Natural killer cell treated with Interleukin-12 subunit alpha and Interleukin-12 subunit beta and Interleukin-15 and Interleukin-18, amount 100 ng/mL, for 72 hours (primary cell): ENCODE measurements around the gene NRXN3. TPM values are rescaled to one million over a fixed set of nuclear protein-coding genes. Genes with fewer than 3 reads are reported as not detected.

ENCODE experiments used
- ATAC-seq, 2 donors: fragments of 150-1000 bp; cut with Tn5 transposase in 1 of 2; sonication (Bioruptor Pico), chemical (Tn5 transposase) in 1 of 2; 2 replicates each; pipeline ENCODE4 v1.10.0; 2021
- DNase-seq: peaks from one replicate; pipeline ENCODE4 v3.0.0; 2022; ENCODE audit warnings: low spot score
- H3K27ac Mint-ChIP-seq, 2 donors: 1 replicate in 1 of 2; 2 replicates in 1 of 2; pipeline ENCODE4 v1.8.0; 2022; ENCODE audit warnings: mixed read lengths in 2 of 2, mild to moderate bottlenecking in 1 of 2, moderate library complexity in 1 of 2
- H3K27me3 Mint-ChIP-seq, 2 donors: 1 replicate in 1 of 2; 2 replicates in 1 of 2; pipeline ENCODE4 v1.8.0; 2022; ENCODE audit warnings: mixed read lengths in 2 of 2
- H3K36me3 Mint-ChIP-seq: one replicate; pipeline ENCODE4 v1.8.0; 2022; ENCODE audit warnings: mixed read lengths
- H3K4me1 Mint-ChIP-seq, 2 donors: 1 replicate in 1 of 2; 2 replicates in 1 of 2; pipeline ENCODE4 v1.8.0; 2022; ENCODE audit warnings: low read depth in 2 of 2, mixed read lengths in 2 of 2, mild to moderate bottlenecking in 1 of 2
- H3K4me3 Mint-ChIP-seq: one replicate; pipeline ENCODE4 v1.8.0; 2022; ENCODE audit warnings: mixed read lengths
- H3K9me3 Mint-ChIP-seq: 2 replicates; pipeline ENCODE4 v1.8.0; 2022; ENCODE audit warnings: mixed read lengths
- total RNA-seq, 2 donors: library from RNA; stranded (reverse); gene quantifications; one replicate each; pipeline ENCODE4 v1.2.3, GENCODE V29; 2022

NRXN3 gene
- total RNA-seq, 2 donors from 2014 or later: not detected

DNA sequence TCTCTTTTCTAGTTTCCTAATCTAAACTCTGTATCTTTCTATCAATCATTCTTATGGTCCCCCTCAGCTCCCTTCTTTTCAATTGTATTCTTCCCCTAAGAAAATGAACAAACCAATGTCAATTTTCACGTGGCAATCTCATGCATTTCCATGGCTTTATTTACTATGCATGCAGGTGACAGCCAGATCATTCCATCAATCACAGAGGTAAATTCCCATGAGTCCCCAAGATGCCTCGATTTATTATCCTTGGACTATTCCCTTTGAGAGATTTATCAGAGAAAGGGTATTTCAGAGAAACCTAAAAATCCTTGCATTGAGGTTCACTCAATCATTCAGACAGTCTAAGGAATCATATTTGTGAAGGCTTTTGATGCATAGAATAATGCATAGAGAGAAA lies 1739.9 kb downstream of the NRXN3 start:
- no peak overlapping the region for H3K4me3 Mint-ChIP-seq
- peaks cover 4% of the 10 kb centered on the region for H3K36me3 Mint-ChIP-seq
- DNase-seq (no peak), ATAC-seq (no peak)
- H3K27me3 Mint-ChIP-seq: no peaks in the 10 kb centered on the region
- H3K9me3 Mint-ChIP-seq: peaks cover 11% of the 10 kb centered on the region
- H3K4me1 Mint-ChIP-seq: no peaks in the 10 kb centered on the region
- no peak overlapping the region for H3K27ac Mint-ChIP-seq

DNA sequence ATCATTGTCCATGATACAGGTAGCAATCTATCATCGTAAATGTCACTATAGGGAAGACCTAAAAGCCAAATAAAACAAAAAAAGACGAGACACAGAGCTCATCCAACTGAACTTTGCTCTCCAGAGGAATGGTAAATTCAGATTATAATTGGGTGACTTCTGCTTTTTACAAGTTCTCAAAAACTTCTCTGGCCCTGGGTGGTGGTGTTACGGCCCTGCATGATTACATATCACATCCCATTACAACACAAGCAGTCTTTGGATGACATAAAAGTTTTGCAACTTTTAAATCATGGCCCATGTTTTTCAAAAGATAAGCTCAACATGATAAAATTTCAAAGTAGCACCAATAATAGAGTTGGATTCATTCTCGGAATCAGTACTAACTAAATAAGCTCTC lies 1741.6 kb downstream of the NRXN3 start:
- Mint-ChIP-seq H3K27ac (no peak overlapping the region), H3K9me3 (peaks cover 11% of the 10 kb centered on the region), H3K36me3 (peaks cover 4% of the 10 kb centered on the region), H3K4me3 (no peak overlapping the region), H3K4me1 (no peaks in the 10 kb centered on the region), H3K27me3 (no peaks in the 10 kb centered on the region)
- DNase-seq (no peak), ATAC-seq (no peak)

GRCh38 chr14:79914595-79914994 lies 1744.4 kb downstream of the NRXN3 start:
- Mint-ChIP-seq H3K4me1 (no peaks in the 10 kb centered on the region), H3K4me3 (no peak overlapping the region), H3K27me3 (no peaks in the 10 kb centered on the region), H3K9me3 (peaks cover 12% of the 10 kb centered on the region), H3K27ac (no peak overlapping the region), H3K36me3 (peaks cover 4% of the 10 kb centered on the region)
- ATAC-seq (no peak), DNase-seq (no peak)

- Mint-ChIP-seq H3K27me3 (no peaks in the 10 kb centered on the region), H3K4me3 (no peak overlapping the region), H3K27ac (no peak overlapping the region), H3K9me3 (peaks cover 11% of the 10 kb centered on the region), H3K4me1 (no peaks in the 10 kb centered on the region), H3K36me3 (no peaks in the 10 kb centered on the region)
- DNase-seq: no peak
- no peak for ATAC-seq
Measured at GRCh38 chr14:79915406-79915805, 1745.2 kb downstream of the NRXN3 start.

DNA sequence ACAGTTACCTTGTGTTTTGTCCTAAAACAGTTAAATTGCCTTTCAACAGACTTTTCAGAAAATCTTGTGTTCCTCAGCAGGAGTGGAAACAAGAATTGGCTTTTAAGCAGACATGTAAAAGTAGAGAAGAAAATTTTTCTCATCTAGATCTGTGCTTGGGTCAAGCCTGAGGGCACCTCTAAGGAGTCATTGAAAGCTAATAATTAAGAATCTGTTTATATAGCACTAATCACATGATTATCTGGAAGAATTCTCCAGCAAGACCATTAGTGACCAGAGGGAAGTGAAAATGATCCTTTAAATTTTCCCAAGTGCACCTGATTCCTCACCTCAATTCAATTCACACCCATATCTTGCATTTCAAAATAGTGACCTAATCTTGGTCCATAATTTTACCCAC lies 1746.1 kb downstream of the NRXN3 start:
- DNase-seq (no peak), ATAC-seq (no peak)
- H3K27me3 Mint-ChIP-seq: no peaks in the 10 kb centered on the region
- no peaks in the 10 kb centered on the region for H3K4me1 Mint-ChIP-seq
- no peak overlapping the region for H3K4me3 Mint-ChIP-seq
- peaks cover 14% of the 10 kb centered on the region for H3K9me3 Mint-ChIP-seq
- no peaks in the 10 kb centered on the region for H3K36me3 Mint-ChIP-seq
- H3K27ac Mint-ChIP-seq: no peak overlapping the region

- DNase-seq (no peak), ATAC-seq (no peak)
- Mint-ChIP-seq H3K27ac (no peak overlapping the region), H3K4me3 (no peak overlapping the region), H3K4me1 (no peaks in the 10 kb centered on the region), H3K9me3 (peaks cover 14% of the 10 kb centered on the region), H3K27me3 (no peaks in the 10 kb centered on the region), H3K36me3 (no peaks in the 10 kb centered on the region)
Measured at GRCh38 chr14:79916892-79917291, 1746.7 kb downstream of the NRXN3 start.
